Measurements from ENCODE around the gene MICALL2. TPM values are rescaled to one million over a fixed set of nuclear protein-coding genes. Genes with fewer than 3 reads are reported as not detected.

MICALL2 gene
- total RNA-seq, 4 donors from 2014 or later = 9.1 to 18.3 (median 14.6) TPM

DNA sequence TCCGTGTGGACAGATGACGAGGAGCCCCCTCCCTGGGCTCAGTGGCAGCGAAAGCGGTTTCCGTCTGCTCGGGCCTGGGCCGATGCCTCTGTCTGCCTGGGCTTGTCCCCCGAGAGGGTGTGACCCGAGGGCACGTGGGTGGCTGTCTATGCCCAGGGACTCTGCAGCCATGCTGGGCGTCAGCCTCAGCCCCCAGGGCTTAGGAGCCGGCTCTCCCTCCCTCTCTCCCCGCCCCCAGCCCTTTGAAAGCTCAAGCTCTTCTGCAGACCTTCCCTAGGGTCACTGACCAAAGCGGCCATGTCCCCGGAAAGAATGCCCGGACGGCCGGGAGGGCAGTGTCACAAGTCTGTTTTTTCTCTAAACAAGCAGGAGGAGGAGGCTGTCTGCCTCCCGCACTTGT is 7.1 kb downstream of the MICALL2 start:
- H3K36me3 ChIP-seq = peaks cover 0 to 19% (median 9%) of the 10 kb centered on the region in 4 donors
- 79% methylated on average over 19 of the region's 19 CpGs for WGBS
- no peak for DNase-seq (ENCODE audit: extremely low spot score)
- no peak overlapping the region for H3K27ac ChIP-seq (replicated peaks in 1 of 4)
- TF ChIP-seq POLR2AphosphoS5 (IDR thresholded peaks at IDR 0.05) (no peak), EP300 (IDR thresholded peaks at IDR 0.05) (no peak)
- H3K27me3 ChIP-seq = no peaks in the 10 kb centered on the region
- H3K9me3 ChIP-seq = no peaks in the 10 kb centered on the region
- H3K4me1 ChIP-seq = peaks cover 19 to 93% (median 84%) of the 10 kb centered on the region in 4 donors
- intact Hi-C loops (cut with DNase I) = no loop called here
- H3K4me3 ChIP-seq = no peak overlapping the region

DNA sequence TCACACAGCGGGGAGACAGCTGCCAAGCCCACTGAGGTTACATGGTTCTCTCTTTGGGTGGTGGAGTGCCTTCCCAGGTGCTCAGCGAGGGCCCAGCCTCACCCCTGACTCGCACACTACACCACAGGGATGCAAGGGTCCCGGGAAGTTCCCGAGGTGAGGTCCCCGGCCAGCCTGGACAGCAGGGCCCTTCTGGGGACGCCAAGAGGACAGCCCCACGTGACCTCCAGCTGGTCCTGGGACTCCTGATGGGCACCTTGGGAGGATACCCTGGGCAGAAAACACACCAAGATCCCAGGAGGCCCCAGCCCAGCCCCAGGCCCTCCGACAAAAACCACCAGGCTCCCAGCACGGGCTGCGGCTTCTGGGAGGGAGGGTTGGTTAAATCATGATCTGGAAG is 8.3 kb downstream of the MICALL2 start:
- Histone ChIP-seq H3K36me3 (peaks cover 0 to 21% (median 9%) of the 10 kb centered on the region in 4 donors), H3K4me1 (peaks cover 18 to 90% (median 80%) of the 10 kb centered on the region in 4 donors), H3K4me3 (no peak overlapping the region), H3K27ac (replicated peaks in 1 of 4) (peak overlapping the region in 2 of 4 donors; percentile 42 to 48), H3K9me3 (no peaks in the 10 kb centered on the region), H3K27me3 (no peaks in the 10 kb centered on the region)
- DNase-seq (ENCODE audit: extremely low spot score) = no peak
- no peak for TF ChIP-seq POLR2A (IDR thresholded peaks at IDR 0.05; ENCODE audit: low read depth)
- TF ChIP-seq EP300 (IDR thresholded peaks at IDR 0.05) = no peak
- TF ChIP-seq, protein P1, sequence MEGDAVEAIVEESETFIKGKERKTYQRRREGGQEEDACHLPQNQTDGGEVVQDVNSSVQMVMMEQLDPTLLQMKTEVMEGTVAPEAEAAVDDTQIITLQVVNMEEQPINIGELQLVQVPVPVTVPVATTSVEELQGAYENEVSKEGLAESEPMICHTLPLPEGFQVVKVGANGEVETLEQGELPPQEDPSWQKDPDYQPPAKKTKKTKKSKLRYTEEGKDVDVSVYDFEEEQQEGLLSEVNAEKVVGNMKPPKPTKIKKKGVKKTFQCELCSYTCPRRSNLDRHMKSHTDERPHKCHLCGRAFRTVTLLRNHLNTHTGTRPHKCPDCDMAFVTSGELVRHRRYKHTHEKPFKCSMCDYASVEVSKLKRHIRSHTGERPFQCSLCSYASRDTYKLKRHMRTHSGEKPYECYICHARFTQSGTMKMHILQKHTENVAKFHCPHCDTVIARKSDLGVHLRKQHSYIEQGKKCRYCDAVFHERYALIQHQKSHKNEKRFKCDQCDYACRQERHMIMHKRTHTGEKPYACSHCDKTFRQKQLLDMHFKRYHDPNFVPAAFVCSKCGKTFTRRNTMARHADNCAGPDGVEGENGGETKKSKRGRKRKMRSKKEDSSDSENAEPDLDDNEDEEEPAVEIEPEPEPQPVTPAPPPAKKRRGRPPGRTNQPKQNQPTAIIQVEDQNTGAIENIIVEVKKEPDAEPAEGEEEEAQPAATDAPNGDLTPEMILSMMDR (IDR thresholded peaks at IDR 0.05) = no peak
- TF ChIP-seq POLR2AphosphoS5 (IDR thresholded peaks at IDR 0.05) = no peak
- intact Hi-C loops (cut with DNase I) = no loop called here
- 93% methylated on average over 3 of the region's 11 CpGs for whole genome bisulfite sequencing

DNA sequence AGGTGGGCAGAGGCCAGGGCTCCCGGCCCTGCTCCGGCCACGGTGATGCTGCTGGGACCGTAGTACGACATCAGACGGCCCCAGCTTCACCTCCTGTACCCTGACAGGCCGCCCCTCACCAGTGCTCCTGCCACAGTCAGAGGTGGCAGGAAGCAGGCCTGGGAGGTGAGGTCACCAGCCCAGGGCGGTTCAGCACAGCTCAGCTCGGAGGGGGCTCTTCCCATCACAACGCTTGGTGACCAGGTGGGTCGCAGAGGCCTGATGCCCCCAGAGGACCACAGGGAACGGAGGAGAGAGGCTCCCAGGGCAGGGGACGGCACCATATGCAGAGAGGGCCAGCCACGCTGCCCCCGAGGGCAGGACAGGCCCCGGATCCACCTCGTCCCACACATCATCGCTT is 8.8 kb downstream of the MICALL2 start:
- DNase-seq (ENCODE audit: extremely low spot score) = no peak
- whole genome bisulfite sequencing = 85% methylated on average over 15 of the region's 18 CpGs
- Histone ChIP-seq H3K9me3 (no peaks in the 10 kb centered on the region), H3K36me3 (peaks cover 0 to 21% (median 9%) of the 10 kb centered on the region in 4 donors), H3K27me3 (no peaks in the 10 kb centered on the region), H3K27ac (replicated peaks in 1 of 4) (peak overlapping the region; percentile 22 to 48 (median 36)), H3K4me1 (peaks cover 12 to 84% (median 76%) of the 10 kb centered on the region in 4 donors), H3K4me3 (no peak overlapping the region)
- intact Hi-C loops (cut with DNase I) = no loop called here
- TF ChIP-seq POLR2A (IDR thresholded peaks at IDR 0.05; ENCODE audit: low read depth) (no peak), EP300 (IDR thresholded peaks at IDR 0.05) (no peak), POLR2AphosphoS5 (IDR thresholded peaks at IDR 0.05) (no peak)
- TF ChIP-seq, protein P1 (IDR thresholded peaks at IDR 0.05) = no peak

DNA sequence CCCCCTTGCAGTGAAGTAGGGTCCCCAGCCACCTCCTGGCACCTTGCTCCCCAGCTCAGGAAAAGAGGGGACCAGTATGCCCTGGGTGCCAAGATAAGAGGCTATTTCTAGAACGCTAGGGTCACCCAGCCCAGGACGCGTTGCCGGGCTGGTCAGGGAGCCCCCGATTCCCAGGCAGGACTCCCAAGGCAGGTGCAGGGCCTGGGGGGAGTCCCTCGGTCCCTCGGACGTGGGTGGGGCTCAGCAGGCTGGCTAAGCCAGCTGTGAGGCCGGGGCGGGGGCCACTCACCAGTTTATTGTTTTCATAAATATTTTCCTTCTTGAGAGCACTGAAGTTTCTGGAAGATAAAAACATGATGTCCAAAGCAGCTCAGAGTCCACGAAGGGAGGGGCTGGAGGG is 9.3 kb downstream of the MICALL2 start:
- 78% methylated on average over 6 of the region's 11 CpGs for WGBS
- TF ChIP-seq POLR2AphosphoS5 (IDR thresholded peaks at IDR 0.05) (no peak), POLR2A (IDR thresholded peaks at IDR 0.05; ENCODE audit: low read depth) (no peak), EP300 (IDR thresholded peaks at IDR 0.05) (no peak)
- TF ChIP-seq, protein P1 (IDR thresholded peaks at IDR 0.05) = no peak
- intact Hi-C loops (cut with DNase I) = no loop called here
- Histone ChIP-seq H3K9me3 (no peaks in the 10 kb centered on the region), H3K36me3 (peaks cover 0 to 23% (median 9%) of the 10 kb centered on the region in 4 donors), H3K27me3 (no peaks in the 10 kb centered on the region), H3K27ac (replicated peaks in 1 of 4) (peak overlapping the region in 3 of 4 donors; percentile 31 to 48 (median 42)), H3K4me3 (no peak overlapping the region), H3K4me1 (peaks cover 7 to 80% (median 71%) of the 10 kb centered on the region in 4 donors)
- no peak for DNase-seq (ENCODE audit: extremely low spot score)

DNA sequence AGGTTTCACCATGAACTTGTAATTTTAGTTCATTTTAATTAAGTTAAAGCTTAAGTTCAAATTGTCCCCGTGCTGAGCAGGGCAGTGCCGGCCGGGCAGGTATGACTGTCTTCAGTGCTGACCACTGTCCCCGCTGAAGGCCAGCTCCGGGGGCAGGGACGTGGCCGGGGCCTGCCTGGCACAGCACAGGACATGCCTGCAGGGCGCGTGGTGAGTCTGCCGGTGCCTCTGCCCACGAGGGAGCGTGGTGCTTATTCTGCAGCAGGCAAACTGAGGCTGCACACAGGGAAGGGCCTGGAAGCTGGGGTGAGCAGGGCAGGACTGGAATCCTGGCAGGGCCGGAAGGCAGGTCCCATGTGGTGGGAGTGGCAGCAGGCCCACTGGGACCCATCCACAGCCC is 9.8 kb downstream of the MICALL2 start:
- no peak for DNase-seq (ENCODE audit: extremely low spot score)
- Histone ChIP-seq H3K27ac (replicated peaks in 1 of 4) (peak overlapping the region in 3 of 4 donors; percentile 31 to 48 (median 42)), H3K36me3 (peaks cover 0 to 27% (median 9%) of the 10 kb centered on the region in 4 donors), H3K4me1 (peaks cover 3 to 75% (median 67%) of the 10 kb centered on the region in 4 donors), H3K4me3 (no peak overlapping the region), H3K9me3 (no peaks in the 10 kb centered on the region), H3K27me3 (no peaks in the 10 kb centered on the region)
- intact Hi-C loops (cut with DNase I) = no loop called here
- TF ChIP-seq, protein P1 (IDR thresholded peaks at IDR 0.05) = no peak
- no peak for TF ChIP-seq POLR2AphosphoS5 (IDR thresholded peaks at IDR 0.05)
- no peak for TF ChIP-seq EP300 (IDR thresholded peaks at IDR 0.05)
- no peak for TF ChIP-seq POLR2A (IDR thresholded peaks at IDR 0.05; ENCODE audit: low read depth)
- WGBS = no CpG with 5 or more reads among the region's 13 CpGs
